IMR-90 (cell line): ENCODE results near the gene FOXO6.

Source experiments
- BHLHE40 ChIP-seq: fragments of 150-350 bp; IDR thresholded peaks from 2 replicates; pipeline ENCODE4 v1.6.1; 2016; ENCODE audit warnings: mild to moderate bottlenecking, low read depth, low read length
- CEBPB ChIP-seq: IDR thresholded peaks from 2 replicates; pipeline ENCODE4 v1.6.1; 2012; ENCODE audit warnings: low read depth, low read length, improper control_type of control experiment
- CHD1 ChIP-seq: IDR thresholded peaks from 2 replicates; pipeline ENCODE4 v1.6.1; 2012; ENCODE audit warnings: low read depth, low read length, improper control_type of control experiment
- FOS ChIP-seq: fragments of 150-350 bp; IDR thresholded peaks from 2 replicates; pipeline ENCODE4 v1.6.1; 2016; ENCODE audit warnings: low read depth, low read length
- MAFK ChIP-seq: IDR thresholded peaks from 2 replicates; pipeline ENCODE4 v1.6.1; 2012; ENCODE audit warnings: low read depth, low read length, improper control_type of control experiment
- MAZ ChIP-seq: IDR thresholded peaks from 2 replicates; pipeline ENCODE4 v1.6.1; 2012; ENCODE audit warnings: low read depth, mild to moderate bottlenecking, low read length, improper control_type of control experiment, moderate library complexity, borderline replicate concordance
- MXI1 ChIP-seq: IDR thresholded peaks from 2 replicates; pipeline ENCODE4 v1.6.1; 2012; ENCODE audit warnings: low read depth, mild to moderate bottlenecking, low read length, moderate library complexity, borderline replicate concordance
- NFE2L2 ChIP-seq: fragments of 150-350 bp; IDR thresholded peaks from 2 replicates; pipeline ENCODE4 v1.6.1; 2016; ENCODE audit warnings: low read depth, mild to moderate bottlenecking, low read length
- POLR2A ChIP-seq: IDR thresholded peaks from 2 replicates; pipeline ENCODE4 v1.6.1; 2012; ENCODE audit warnings: mild to moderate bottlenecking, low read depth, low read length
- RAD21 ChIP-seq: IDR thresholded peaks from 2 replicates; pipeline ENCODE4 v1.6.1; 2012; ENCODE audit warnings: low read length, improper control_type of control experiment
- RCOR1 ChIP-seq: IDR thresholded peaks from 2 replicates; pipeline ENCODE4 v1.6.1; 2012; ENCODE audit warnings: mild to moderate bottlenecking, low read length, improper control_type of control experiment; ENCODE audit not compliant: insufficient replicate concordance
- SMC3 ChIP-seq: fragments of 150-350 bp; IDR thresholded peaks from 2 replicates; pipeline ENCODE4 v1.6.1; 2016; ENCODE audit warnings: low read depth, mild to moderate bottlenecking, antibody characterized with exemption, low read length, moderate library complexity
- USF2 ChIP-seq: fragments of 150-350 bp; IDR thresholded peaks from 2 replicates; pipeline ENCODE4 v1.6.1; 2017; ENCODE audit warnings: mild to moderate bottlenecking, antibody characterized with exemption, low read length, low read depth
- TF ChIP-seq, protein P1 (sequence below): conservative IDR thresholded peaks from 2 replicates; pipeline ENCODE4 v1.5.1; 2012; ENCODE audit warnings: mild to moderate bottlenecking, low read depth, low read length, improper control_type of control experiment

DNA sequence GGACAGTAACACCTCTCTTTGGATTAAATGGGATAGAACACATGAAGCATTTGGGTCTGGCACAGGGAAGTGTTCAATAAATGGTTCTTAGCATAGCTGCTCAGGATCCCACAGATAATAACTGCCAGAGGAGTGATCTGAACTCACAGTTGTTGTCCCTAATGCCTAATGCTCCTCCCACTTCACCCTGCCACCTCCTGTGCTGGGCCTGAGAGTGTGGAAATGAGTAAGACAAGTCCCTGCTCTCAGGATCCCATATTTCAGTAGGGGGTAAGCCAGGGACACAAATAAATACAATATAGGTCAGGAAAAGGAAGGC lies 19.9 kb upstream of the FOXO6 start:
- TF ChIP-seq, protein P1, sequence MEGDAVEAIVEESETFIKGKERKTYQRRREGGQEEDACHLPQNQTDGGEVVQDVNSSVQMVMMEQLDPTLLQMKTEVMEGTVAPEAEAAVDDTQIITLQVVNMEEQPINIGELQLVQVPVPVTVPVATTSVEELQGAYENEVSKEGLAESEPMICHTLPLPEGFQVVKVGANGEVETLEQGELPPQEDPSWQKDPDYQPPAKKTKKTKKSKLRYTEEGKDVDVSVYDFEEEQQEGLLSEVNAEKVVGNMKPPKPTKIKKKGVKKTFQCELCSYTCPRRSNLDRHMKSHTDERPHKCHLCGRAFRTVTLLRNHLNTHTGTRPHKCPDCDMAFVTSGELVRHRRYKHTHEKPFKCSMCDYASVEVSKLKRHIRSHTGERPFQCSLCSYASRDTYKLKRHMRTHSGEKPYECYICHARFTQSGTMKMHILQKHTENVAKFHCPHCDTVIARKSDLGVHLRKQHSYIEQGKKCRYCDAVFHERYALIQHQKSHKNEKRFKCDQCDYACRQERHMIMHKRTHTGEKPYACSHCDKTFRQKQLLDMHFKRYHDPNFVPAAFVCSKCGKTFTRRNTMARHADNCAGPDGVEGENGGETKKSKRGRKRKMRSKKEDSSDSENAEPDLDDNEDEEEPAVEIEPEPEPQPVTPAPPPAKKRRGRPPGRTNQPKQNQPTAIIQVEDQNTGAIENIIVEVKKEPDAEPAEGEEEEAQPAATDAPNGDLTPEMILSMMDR = no peak
- no peak for TF ChIP-seq RCOR1
- TF ChIP-seq POLR2A = no peak
- TF ChIP-seq USF2 = no peak
- no peak for TF ChIP-seq RAD21
- TF ChIP-seq MAZ = no peak
- TF ChIP-seq CEBPB = no peak
- TF ChIP-seq CHD1 = no peak
- no peak for TF ChIP-seq MAFK
- no peak for TF ChIP-seq SMC3
- no peak for TF ChIP-seq FOS
- no peak for TF ChIP-seq MXI1
- no peak for TF ChIP-seq NFE2L2
- no peak for TF ChIP-seq BHLHE40
